Epithelial cell of proximal tubule (primary cell): ENCODE data around the gene FBXO31. TPM values are rescaled to one million over a fixed set of nuclear protein-coding genes. Genes with fewer than 3 reads are reported as not detected.

Experiments
- DNase-seq: peaks from one replicate; pipeline ENCODE4 v3.0.0-alpha.2; 2011; ENCODE audit warnings: low read depth
- H3K4me3 ChIP-seq: 2 replicates; pipeline ENCODE4 v1.5.1; 2011; ENCODE audit warnings: low read depth, mild to moderate bottlenecking, low read length
- CTCF ChIP-seq: conservative IDR thresholded peaks from 2 replicates; pipeline ENCODE4 v1.5.1; 2012; ENCODE audit warnings: low read depth, mild to moderate bottlenecking, low read length
- total RNA-seq: library from RNA; depleted of rRNA; stranded (reverse); fragments of >200 nt; gene quantifications from 2 replicates; pipeline ENCODE4 v1.2.3, GENCODE V29; 2015

Gene FBXO31
- total RNA-seq, 1 donor from 2014 or later, result 18.0 TPM

GRCh38 chr16:87320510-87321227 lies 62.9 kb downstream of the FBXO31 start:
- no peak for DNase-seq
- no peak for TF ChIP-seq CTCF
- no peak overlapping the region for H3K4me3 ChIP-seq

DNA sequence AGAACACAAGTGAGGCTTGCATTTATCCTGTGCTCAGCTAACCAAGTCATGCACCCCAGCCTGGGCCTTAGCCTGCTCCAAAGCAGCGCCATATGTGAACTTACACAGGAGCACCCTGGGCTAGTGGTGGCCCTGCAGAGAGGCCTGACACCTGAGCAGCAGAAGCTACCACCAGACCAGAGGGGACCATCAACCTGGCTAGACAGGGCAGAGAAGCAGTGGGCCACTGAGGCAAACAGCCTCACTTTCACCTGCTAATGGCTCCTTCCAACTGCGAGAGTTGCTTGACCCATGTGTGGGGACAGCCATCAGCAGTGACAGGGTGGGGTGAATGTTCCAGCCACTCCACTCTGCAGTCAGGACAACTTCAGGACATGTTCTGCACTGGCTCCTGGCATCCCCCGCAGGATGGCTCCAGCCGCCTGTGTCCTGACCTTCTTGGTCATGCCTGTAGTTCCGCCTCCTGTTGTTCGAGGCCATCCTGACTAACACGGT lies 63.5 kb downstream of the FBXO31 start:
- H3K4me3 ChIP-seq, result no peak overlapping the region
- DNase-seq, result no peak
- TF ChIP-seq CTCF, result no peak

DNA sequence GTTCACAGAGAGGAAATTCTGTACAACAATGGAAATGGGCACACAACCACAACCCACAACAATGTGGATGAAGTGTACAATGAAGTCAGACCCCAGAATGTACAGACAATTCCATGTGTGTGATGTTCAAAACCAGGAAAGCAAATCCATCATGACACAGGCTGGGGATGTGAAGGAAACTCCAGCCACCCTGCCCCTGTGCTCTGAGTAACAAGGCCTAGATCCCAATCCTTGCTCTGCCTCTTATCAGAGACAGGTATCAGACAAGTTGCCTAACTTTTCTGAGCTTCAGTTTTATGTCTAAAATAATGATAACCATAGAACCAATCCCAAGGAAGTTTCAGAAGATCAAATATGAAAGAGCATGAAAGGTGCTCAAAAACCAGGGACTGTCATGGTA lies 64.6 kb downstream of the FBXO31 start:
- no peak overlapping the region for H3K4me3 ChIP-seq
- TF ChIP-seq CTCF, result no peak
- DNase-seq, result no peak

DNA sequence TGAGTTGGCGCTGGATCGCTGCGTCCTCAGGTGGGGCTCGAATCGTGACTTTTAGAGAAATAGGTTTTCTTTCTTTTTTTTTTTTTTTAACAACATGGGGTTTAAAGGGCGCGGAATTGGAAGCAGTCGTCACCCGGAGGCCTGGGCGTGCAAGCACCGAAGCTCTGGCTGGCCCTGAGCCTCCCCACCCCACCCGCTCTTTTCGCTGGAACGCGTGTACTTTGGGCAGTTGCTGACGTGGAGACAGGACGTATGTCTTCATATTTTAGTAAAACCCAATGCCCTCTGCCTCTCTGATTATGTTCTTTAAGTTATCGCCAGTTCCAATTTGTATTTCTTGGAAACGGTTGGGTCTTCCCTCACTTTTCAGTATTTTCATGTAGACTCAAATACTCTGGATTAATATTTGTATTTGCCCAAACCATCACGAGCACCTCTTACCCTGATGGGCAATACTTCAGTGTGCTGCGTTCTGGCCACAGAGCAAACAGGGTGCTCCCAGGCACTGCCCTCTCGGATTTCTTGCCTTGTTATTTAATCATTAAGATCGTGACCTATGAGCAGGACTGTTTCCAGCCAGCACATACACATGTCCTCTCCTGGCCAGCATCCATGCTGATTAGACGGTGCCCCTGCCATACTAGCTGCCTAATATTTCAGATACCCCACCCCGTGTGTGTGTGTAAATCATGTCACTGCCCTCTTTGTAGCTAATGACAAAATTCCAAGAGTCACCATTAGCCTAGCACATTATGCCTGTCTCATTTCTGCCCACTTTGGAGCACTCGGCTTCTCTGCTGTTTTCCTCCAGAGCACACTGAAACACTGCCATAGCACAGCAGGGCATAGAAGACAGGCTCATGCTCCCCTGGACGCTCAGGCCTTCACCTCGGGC lies 65.6 kb downstream of the FBXO31 start:
- DNase-seq, result no peak
- H3K4me3 ChIP-seq, result peak overlapping the region; percentile 73
- TF ChIP-seq CTCF, result no peak

GRCh38 chr16:87316923-87317749 lies 66.4 kb downstream of the FBXO31 start, which contains the start of gene C16orf95:
C16orf95 (minus strand) TSS chr16:87317392; CDS start chr16:87317242, 150 bp downstream.
- peak within 1 kb of the TSS; percentile 73 for H3K4me3 ChIP-seq
- peak; percentile 37 for DNase-seq
- peak; percentile 71 for TF ChIP-seq CTCF

DNA sequence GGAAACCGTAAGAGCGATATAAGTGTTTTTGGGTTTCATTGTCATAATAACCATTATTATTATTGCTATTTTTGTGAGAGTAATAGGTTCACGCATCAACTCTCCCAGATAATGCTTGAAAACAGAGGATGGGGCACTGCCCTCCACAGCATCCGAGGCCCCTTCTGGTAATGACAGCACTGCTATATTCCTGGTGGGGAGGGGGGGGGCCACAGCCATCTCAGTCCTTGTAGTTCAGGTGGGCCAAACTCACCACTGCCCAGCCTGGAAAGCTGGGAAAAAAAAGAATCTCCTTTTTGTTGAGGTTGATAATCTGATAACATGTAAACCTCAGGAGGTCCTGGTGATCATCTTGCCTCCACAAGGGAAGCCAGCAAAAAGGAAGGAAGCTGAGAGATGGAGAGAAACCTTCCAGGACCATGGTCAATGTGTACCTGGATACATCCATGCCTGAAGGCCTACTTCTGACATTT lies 67.1 kb downstream of the FBXO31 start:
- no peak for TF ChIP-seq CTCF

More for the DNA sequence above, 67.1 kb downstream of the FBXO31 start:
- no peak for DNase-seq
- H3K4me3 ChIP-seq, result peak overlapping the region; percentile 73
